ENCODE measurements around the gene ATG7. TPM values are rescaled to one million over a fixed set of nuclear protein-coding genes. Genes with fewer than 3 reads are reported as not detected.

Gene ATG7
- total RNA-seq, 1 donor from 2014 or later, result 23.0 TPM

DNA sequence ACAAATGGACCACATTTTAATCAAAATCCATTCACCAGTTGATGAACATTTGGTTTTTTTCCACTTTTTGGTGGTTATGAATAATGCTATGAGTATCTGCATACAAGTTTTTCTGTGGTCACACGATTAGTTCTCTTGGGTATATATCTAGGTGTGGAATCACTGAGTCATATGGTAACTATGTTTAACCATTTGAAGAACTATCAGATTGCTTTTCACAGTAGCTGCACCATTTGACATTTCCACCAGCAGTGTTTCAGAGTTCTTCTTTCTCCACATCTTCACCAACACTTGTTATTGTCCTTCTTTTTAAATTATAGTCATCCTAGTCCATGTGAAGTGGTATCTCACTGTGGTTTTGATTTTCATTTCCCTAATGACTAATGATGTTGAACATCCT is 33.3 kb upstream of the ATG7 start:
- no peak for DNase-seq
- H3K27ac Mint-ChIP-seq (ENCODE audit: unreplicated experiment), result no peak overlapping the region
- no peak for TF ChIP-seq CTCF (IDR thresholded peaks at IDR 0.05; ENCODE audit: partially characterized antibody, unreplicated experiment)
- H3K36me3 Mint-ChIP-seq (ENCODE audit: unreplicated experiment), result peaks cover 6% of the 10 kb centered on the region
- no peak overlapping the region for H3K4me3 Mint-ChIP-seq (ENCODE audit: unreplicated experiment)
- H3K9me3 Mint-ChIP-seq (ENCODE audit: unreplicated experiment), result peaks cover 2% of the 10 kb centered on the region
- H3K27me3 Mint-ChIP-seq (ENCODE audit: unreplicated experiment), result no peaks in the 10 kb centered on the region
- H3K4me1 Mint-ChIP-seq (ENCODE audit: low read depth, unreplicated experiment), result no peaks in the 10 kb centered on the region

GRCh38 chr3:11239796-11240195 is 32.4 kb upstream of the ATG7 start:
- Mint-ChIP-seq H3K27me3 (ENCODE audit: unreplicated experiment) (no peaks in the 10 kb centered on the region), H3K36me3 (ENCODE audit: unreplicated experiment) (peaks cover 6% of the 10 kb centered on the region), H3K4me3 (ENCODE audit: unreplicated experiment) (no peak overlapping the region), H3K9me3 (ENCODE audit: unreplicated experiment) (peaks cover 3% of the 10 kb centered on the region), H3K4me1 (ENCODE audit: low read depth, unreplicated experiment) (no peaks in the 10 kb centered on the region), H3K27ac (ENCODE audit: unreplicated experiment) (no peak overlapping the region)
- DNase-seq, result no peak
- TF ChIP-seq CTCF (IDR thresholded peaks at IDR 0.05; ENCODE audit: partially characterized antibody, unreplicated experiment), result no peak

- DNase-seq, result no peak
- H3K4me1 Mint-ChIP-seq (ENCODE audit: low read depth, unreplicated experiment), result no peaks in the 10 kb centered on the region
- no peak overlapping the region for H3K27ac Mint-ChIP-seq (ENCODE audit: unreplicated experiment)
- H3K9me3 Mint-ChIP-seq (ENCODE audit: unreplicated experiment), result peaks cover 3% of the 10 kb centered on the region
- peaks cover 6% of the 10 kb centered on the region for H3K36me3 Mint-ChIP-seq (ENCODE audit: unreplicated experiment)
- TF ChIP-seq CTCF (IDR thresholded peaks at IDR 0.05; ENCODE audit: partially characterized antibody, unreplicated experiment), result no peak
- no peak overlapping the region for H3K4me3 Mint-ChIP-seq (ENCODE audit: unreplicated experiment)
- H3K27me3 Mint-ChIP-seq (ENCODE audit: unreplicated experiment), result no peaks in the 10 kb centered on the region
Measured at GRCh38 chr3:11240496-11240895, 31.7 kb upstream of the ATG7 start.

GRCh38 chr3:11244121-11244677 is 28.0 kb upstream of the ATG7 start:
- peaks cover 1% of the 10 kb centered on the region for H3K9me3 Mint-ChIP-seq (ENCODE audit: unreplicated experiment)
- no peaks in the 10 kb centered on the region for H3K27me3 Mint-ChIP-seq (ENCODE audit: unreplicated experiment)
- peaks cover 1% of the 10 kb centered on the region for H3K36me3 Mint-ChIP-seq (ENCODE audit: unreplicated experiment)
- no peak for DNase-seq
- no peak overlapping the region for H3K27ac Mint-ChIP-seq (ENCODE audit: unreplicated experiment)
- no peak for TF ChIP-seq CTCF (IDR thresholded peaks at IDR 0.05; ENCODE audit: partially characterized antibody, unreplicated experiment)
- H3K4me1 Mint-ChIP-seq (ENCODE audit: low read depth, unreplicated experiment), result no peaks in the 10 kb centered on the region
- H3K4me3 Mint-ChIP-seq (ENCODE audit: unreplicated experiment), result no peak overlapping the region

- no peak overlapping the region for H3K4me3 Mint-ChIP-seq (ENCODE audit: unreplicated experiment)
- no peaks in the 10 kb centered on the region for H3K4me1 Mint-ChIP-seq (ENCODE audit: low read depth, unreplicated experiment)
- peaks cover 1% of the 10 kb centered on the region for H3K9me3 Mint-ChIP-seq (ENCODE audit: unreplicated experiment)
- DNase-seq, result no peak
- H3K27me3 Mint-ChIP-seq (ENCODE audit: unreplicated experiment), result no peaks in the 10 kb centered on the region
- H3K27ac Mint-ChIP-seq (ENCODE audit: unreplicated experiment), result no peak overlapping the region
- peaks cover 1% of the 10 kb centered on the region for H3K36me3 Mint-ChIP-seq (ENCODE audit: unreplicated experiment)
- no peak for TF ChIP-seq CTCF (IDR thresholded peaks at IDR 0.05; ENCODE audit: partially characterized antibody, unreplicated experiment)
Measured at GRCh38 chr3:11245276-11245675, 26.9 kb upstream of the ATG7 start.
